ENCODE data around the gene EMX1. TPM values are rescaled to one million over a fixed set of nuclear protein-coding genes. Genes with fewer than 3 reads are reported as not detected.

The EMX1 gene
- total and polyA plus RNA-seq, 7 donors: 0.60 to 1.4 (median 0.71) TPM; not detected in 4

DNA sequence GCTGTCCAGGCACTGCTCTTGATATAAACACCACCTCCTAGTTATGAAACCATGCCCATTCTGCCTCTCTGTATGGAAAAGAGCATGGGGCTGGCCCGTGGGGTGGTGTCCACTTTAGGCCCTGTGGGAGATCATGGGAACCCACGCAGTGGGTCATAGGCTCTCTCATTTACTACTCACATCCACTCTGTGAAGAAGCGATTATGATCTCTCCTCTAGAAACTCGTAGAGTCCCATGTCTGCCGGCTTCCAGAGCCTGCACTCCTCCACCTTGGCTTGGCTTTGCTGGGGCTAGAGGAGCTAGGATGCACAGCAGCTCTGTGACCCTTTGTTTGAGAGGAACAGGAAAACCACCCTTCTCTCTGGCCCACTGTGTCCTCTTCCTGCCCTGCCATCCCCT is 15.9 kb downstream of the EMX1 start:
- Histone ChIP-seq H3K27me3 (peaks cover 0 to 38% (median 11%) of the 10 kb centered on the region in 3 donors), H3K4me3 (no peak overlapping the region), H3K36me3 (no peaks in the 10 kb centered on the region), H3K27ac (no peak overlapping the region), H3K9me3 (no peaks in the 10 kb centered on the region), H3K4me1 (peaks cover 0 to 16% (median 10%) of the 10 kb centered on the region in 4 donors)
- no peak for DNase-seq
- TF ChIP-seq POLR2AphosphoS5 (IDR thresholded peaks at IDR 0.05) (no peak), POLR2A (IDR thresholded peaks at IDR 0.05) (no peak), EP300 (IDR thresholded peaks at IDR 0.05) (no peak)
- TF ChIP-seq, protein P1, sequence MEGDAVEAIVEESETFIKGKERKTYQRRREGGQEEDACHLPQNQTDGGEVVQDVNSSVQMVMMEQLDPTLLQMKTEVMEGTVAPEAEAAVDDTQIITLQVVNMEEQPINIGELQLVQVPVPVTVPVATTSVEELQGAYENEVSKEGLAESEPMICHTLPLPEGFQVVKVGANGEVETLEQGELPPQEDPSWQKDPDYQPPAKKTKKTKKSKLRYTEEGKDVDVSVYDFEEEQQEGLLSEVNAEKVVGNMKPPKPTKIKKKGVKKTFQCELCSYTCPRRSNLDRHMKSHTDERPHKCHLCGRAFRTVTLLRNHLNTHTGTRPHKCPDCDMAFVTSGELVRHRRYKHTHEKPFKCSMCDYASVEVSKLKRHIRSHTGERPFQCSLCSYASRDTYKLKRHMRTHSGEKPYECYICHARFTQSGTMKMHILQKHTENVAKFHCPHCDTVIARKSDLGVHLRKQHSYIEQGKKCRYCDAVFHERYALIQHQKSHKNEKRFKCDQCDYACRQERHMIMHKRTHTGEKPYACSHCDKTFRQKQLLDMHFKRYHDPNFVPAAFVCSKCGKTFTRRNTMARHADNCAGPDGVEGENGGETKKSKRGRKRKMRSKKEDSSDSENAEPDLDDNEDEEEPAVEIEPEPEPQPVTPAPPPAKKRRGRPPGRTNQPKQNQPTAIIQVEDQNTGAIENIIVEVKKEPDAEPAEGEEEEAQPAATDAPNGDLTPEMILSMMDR (IDR thresholded peaks at IDR 0.05): no peak
- intact Hi-C loops (cut with DNase I): no loop called here
- 90 to 91% methylated on average over 5 of the region's 5 CpGs for WGBS, 2 donors

DNA sequence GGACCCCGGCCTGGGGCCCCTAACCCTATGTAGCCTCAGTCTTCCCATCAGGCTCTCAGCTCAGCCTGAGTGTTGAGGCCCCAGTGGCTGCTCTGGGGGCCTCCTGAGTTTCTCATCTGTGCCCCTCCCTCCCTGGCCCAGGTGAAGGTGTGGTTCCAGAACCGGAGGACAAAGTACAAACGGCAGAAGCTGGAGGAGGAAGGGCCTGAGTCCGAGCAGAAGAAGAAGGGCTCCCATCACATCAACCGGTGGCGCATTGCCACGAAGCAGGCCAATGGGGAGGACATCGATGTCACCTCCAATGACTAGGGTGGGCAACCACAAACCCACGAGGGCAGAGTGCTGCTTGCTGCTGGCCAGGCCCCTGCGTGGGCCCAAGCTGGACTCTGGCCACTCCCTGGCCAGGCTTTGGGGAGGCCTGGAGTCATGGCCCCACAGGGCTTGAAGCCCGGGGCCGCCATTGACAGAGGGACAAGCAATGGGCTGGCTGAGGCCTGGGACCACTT is 16.4 kb downstream of the EMX1 start:
- Histone ChIP-seq H3K27me3 (peaks cover 0 to 33% (median 6%) of the 10 kb centered on the region in 3 donors), H3K9me3 (no peaks in the 10 kb centered on the region), H3K36me3 (no peaks in the 10 kb centered on the region), H3K4me1 (peaks cover 0 to 16% (median 10%) of the 10 kb centered on the region in 4 donors), H3K27ac (no peak overlapping the region), H3K4me3 (no peak overlapping the region)
- intact Hi-C loops (cut with DNase I): no loop called here
- TF ChIP-seq EP300 (IDR thresholded peaks at IDR 0.05): no peak
- TF ChIP-seq POLR2A (IDR thresholded peaks at IDR 0.05): no peak
- TF ChIP-seq, protein P1 (IDR thresholded peaks at IDR 0.05): no peak
- TF ChIP-seq POLR2AphosphoS5 (IDR thresholded peaks at IDR 0.05): no peak
- WGBS, 2 donors: 57 to 80% methylated on average over 12 of the region's 12 CpGs
- DNase-seq: no peak

DNA sequence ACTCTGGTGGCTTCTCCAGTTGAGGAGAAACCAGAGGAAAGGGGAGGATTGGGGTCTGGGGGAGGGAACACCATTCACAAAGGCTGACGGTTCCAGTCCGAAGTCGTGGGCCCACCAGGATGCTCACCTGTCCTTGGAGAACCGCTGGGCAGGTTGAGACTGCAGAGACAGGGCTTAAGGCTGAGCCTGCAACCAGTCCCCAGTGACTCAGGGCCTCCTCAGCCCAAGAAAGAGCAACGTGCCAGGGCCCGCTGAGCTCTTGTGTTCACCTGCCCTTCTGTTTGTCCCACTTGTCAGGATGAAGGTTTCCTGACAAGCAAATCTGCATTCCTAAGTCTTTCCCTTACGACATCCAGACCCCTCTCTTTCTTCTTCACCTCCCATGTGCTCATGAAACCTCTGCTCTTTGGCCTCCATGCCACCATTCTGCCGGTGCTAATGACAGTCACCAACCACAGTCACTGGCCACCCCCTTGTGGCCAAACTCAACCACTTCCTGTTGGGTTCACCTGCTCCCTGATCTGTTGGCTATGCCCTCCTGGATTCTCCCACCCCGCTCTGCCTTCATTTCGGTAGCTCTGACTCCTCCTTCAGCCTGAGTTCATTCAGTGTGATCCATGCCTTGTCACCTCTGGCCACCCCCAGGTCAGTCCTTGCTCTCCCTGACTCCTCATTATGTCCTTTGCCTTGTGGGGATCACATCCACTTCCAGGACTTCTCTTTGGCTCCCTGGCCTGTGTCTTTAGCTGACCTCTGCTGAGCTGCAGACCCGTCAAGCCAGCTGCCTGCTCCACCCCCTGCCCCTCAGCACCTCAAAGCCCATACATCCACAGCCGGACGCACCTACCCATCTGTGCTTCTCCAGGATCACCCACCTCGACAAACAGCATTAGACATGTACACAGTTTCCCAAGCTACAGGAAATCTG is 17.6 kb downstream of the EMX1 start:
- Histone ChIP-seq H3K4me3 (no peak overlapping the region), H3K27ac (no peak overlapping the region), H3K4me1 (peaks cover 0 to 16% (median 10%) of the 10 kb centered on the region in 4 donors), H3K9me3 (no peaks in the 10 kb centered on the region), H3K27me3 (peaks cover 0 to 21% (median 0%) of the 10 kb centered on the region in 3 donors), H3K36me3 (no peaks in the 10 kb centered on the region)
- intact Hi-C loops (cut with DNase I): no loop called here
- no peak for DNase-seq
- TF ChIP-seq POLR2A (IDR thresholded peaks at IDR 0.05): no peak
- TF ChIP-seq, protein P1 (IDR thresholded peaks at IDR 0.05): peak in 1 of 4 experiments; percentile 20
- 80 to 81% methylated on average over 14 of the region's 14 CpGs for WGBS, 2 donors

DNA sequence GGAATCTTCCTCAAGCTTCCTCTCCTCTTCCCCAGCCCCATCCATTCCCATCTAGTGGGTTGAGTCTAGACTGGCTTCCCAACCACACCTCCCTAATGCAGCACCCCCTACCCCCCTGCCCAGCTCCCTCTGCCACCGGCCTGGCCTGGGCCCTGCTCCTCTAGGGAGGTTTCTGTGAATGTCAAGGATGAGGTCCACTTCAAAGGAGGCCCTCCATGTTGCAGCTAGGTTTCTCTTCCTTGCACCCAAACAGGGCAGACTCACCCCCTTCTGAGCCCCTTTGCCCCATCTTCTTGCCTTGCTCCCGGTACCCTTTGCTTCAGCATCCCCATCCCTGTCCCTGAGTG is 18.3 kb downstream of the EMX1 start:
- H3K4me1 ChIP-seq: peaks cover 0 to 16% (median 10%) of the 10 kb centered on the region in 4 donors
- intact Hi-C loops (cut with DNase I): no loop called here
- no peaks in the 10 kb centered on the region for H3K36me3 ChIP-seq
- 93 to 96% methylated on average over 2 of the region's 2 CpGs for WGBS, 2 donors
- DNase-seq: no peak
- H3K27me3 ChIP-seq: peaks cover 0 to 20% (median 0%) of the 10 kb centered on the region in 3 donors
- no peak overlapping the region for H3K27ac ChIP-seq
- H3K9me3 ChIP-seq: no peaks in the 10 kb centered on the region
- TF ChIP-seq POLR2A (IDR thresholded peaks at IDR 0.05): no peak
- TF ChIP-seq, protein P1 (IDR thresholded peaks at IDR 0.05): no peak
- no peak for TF ChIP-seq EP300 (IDR thresholded peaks at IDR 0.05)
- no peak for TF ChIP-seq POLR2AphosphoS5 (IDR thresholded peaks at IDR 0.05)
- H3K4me3 ChIP-seq: no peak overlapping the region
